Activated T-cell treated with anti-CD3 and anti-CD28 coated beads for 4 hours (primary cell): ENCODE data around the gene CCDC97.
A peak's percentile ranks its signal among the peaks of the same experiment; 100 is the strongest.

Source experiments
- DNase-seq: peaks from one replicate; pipeline ENCODE4 v3.0.0-alpha.2; 2020

Gene CCDC97

DNA sequence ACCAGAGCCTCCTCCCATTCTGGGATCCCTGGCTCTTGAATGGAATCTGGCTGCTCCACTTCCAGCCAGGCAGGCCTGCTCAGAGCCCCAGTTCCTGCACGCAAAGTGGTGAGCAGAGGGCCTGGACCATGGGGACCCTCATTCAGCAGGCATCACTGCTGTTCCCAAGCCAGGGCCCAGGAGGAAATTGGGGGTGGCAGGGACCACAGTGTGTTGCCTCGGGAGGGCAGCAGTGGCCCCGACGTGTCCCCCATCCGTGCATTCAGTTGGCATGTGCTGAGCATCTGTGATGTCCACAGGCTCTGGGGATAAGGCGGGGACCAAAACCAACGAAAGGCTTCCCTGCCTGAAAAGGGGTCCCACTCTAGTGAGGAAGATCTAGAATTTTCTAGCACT is 11.2 kb downstream of the CCDC97 start:
- no peak for DNase-seq

DNA sequence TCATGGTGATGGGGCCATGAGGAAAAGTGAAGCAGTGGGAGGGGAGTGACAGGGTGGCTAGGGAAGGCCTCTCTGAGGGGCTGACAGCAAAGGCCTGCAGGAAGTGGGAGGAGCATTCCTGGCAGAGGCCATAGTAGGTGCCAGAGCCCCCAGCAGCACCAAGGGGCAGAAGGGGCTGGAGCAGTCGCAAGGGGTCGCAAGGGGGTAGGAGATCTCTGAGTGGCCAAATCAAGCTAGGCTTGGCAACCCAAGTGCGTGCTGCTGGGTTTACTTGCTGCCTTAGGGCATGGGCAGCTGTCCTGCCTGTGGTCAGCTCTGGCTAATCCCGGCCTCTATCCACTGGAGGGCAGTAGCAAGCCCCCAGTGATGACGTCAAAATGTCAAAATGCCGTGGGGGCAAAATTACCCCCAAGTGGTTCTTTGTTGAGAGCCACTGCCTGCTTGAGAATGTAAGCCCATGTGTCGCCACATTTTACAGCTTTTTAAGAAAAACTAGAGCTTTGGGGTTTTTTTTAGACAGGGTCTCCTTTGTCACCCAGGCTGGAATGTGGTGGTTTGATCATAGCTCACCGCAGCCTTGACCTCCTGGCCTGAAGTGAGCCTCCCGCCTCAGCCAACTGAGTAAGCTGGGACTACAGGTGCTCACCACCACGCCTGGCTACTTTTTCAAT is 11.8 kb downstream of the CCDC97 start:
- no peak for DNase-seq

DNA sequence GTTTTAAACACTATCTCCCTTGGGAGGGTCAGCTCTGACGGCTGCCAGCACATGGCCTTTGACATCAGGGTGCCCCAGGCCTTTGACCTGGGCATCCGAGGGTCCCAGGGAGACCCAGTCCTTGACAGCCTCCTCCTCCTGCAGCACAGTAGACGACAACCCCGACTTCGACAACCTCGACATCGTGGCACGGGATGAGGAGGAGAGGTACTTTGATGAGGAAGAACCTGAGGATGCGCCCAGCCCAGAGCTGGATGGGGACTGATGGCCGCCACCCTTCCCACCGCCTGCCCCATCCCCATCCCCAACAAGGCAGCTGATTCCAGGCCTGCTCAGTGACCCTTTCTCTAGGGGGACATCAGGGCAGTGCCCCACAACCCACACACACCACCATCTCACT is 12.5 kb downstream of the CCDC97 start:
- no peak for DNase-seq

- DNase-seq: no peak
Observed at GRCh38 chr19:41323023-41323422, 13.1 kb downstream of the CCDC97 start.

DNA sequence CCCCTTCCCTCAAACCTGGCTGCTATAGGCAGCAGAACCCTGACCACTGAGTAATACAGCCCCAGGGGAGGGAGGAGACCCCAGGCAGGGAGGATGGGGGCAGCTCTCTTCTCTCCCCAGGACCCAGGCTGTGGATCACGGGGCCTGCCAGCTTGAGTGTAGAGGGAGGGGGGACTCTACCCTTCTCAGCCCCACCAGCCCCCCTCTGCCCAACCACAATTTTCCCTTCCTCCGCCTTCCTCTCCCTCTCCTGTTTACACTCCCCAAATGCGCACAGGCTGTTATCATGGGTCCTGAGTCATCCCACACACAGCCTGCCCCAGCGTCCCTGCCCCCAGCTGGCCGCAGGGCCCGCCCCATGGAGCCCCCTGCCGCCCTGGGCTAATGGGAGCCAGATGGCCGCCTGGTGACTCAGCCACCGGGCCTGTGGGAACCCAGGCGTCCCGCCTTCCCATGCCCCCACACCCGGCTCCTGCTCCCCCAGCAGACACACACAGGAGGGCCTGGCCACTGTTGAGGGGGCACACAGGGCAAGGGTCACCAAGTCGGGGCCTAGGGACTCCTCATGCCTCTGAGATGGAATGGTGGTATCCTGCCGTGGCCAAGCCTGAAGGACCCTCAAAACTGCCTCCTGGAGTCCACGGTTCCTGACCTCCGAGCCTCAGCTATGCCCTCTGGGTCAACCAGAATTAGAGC is 13.6 kb downstream of the CCDC97 start:
- DNase-seq: no peak

DNA sequence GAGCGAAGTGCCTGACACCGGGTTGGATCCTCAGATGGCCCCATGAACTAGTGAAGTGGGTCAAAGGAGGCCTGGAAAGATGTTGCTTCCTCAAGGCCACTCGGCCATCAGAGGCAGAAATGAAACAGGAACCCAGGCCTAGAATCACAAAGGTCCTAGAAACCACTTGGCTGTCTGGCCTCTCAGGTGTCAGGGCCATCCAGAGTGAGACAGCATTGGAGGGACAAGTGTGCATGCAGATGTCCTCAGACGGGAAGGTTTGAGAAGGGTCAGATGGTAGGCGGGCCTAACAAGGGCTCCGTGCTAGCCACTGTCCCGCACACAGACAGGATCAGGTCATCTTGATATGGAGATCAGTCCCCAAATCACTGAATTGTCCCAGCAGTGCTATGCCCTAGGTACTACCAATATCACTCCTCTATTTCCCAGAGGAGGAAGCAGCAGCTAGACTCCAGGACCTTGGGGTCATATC is 14.3 kb downstream of the CCDC97 start:
- no peak for DNase-seq

GRCh38 chr19:41324921-41325639 is 15.1 kb downstream of the CCDC97 start:
- DNase-seq: no peak

DNA sequence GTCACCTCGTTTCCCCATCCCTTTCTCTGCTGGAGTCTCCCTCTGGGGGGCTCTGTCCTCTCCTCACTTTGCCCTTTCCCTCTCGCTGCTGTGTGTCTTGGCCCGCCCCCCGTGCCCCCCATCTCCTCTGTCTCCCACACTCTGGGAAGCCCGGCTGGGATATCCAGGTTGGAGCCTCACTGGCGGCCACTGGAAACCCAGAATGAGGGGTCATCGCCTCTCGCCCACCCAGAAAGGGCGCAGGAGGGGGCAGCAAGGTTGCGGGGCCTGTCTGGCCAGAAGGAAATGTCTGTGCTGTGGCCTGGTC is 15.6 kb downstream of the CCDC97 start:
- DNase-seq: no peak

GRCh38 chr19:41325947-41326706 is 16.2 kb downstream of the CCDC97 start:
- DNase-seq: no peak

- no peak for DNase-seq
Observed at GRCh38 chr19:41327076-41327575, 17.2 kb downstream of the CCDC97 start.

DNA sequence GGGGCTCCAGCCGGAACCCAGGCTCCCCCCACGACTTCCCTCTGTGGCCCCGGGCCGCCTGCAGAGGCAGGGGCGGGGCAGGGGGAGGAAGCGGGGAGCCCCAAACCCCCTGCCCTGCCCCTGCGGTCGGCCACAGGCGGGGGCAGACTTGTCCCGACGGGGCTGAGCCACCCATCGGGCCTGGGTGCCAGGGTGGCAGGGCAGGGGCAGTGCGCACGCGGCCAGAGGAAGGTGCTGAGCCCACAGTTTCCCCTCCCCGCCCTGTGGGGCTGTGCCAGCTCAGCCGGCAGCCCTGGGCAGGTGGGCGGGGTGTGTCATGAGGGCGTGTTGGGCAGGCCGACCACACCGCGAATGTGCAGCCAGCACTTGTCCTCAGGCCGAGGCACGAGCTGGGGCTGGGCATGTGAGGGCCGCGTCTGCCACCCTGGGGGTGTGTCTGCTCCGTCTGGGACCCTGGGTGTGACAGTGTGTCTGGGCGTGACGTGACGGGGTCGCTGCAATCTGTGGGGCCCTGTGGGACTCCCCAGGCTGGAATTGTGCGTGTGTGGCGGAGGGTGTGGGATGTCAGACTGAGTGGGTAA is 17.7 kb downstream of the CCDC97 start:
- DNase-seq: peak; percentile 78

- DNase-seq: no peak
Observed at GRCh38 chr19:41328157-41328841, 18.3 kb downstream of the CCDC97 start.

- DNase-seq: no peak
Observed at GRCh38 chr19:41328842-41329225, 18.9 kb downstream of the CCDC97 start.

- DNase-seq: no peak
Observed at GRCh38 chr19:41330481-41330880, 20.5 kb downstream of the CCDC97 start.

- DNase-seq: no peak
Observed at GRCh38 chr19:41330946-41331678, 21.1 kb downstream of the CCDC97 start.

DNA sequence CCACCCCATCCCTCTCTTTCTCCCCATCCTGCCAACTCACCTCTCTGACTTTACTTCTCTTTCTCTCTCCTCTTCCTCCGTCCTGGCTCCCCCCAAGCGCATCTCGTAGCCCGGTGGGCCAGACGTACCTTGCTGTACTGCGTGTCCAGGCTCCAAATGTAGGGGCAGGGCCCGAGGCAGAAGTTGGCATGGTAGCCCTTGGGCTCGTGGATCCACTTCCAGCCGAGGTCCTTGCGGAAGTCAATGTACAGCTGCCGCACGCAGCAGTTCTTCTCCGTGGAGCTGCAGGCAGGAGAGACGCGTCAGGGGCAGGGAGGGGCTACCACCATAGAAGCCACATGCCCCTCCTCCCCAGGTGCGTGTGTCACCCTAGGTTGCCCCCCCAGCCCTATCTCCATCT is 22.0 kb downstream of the CCDC97 start:
- no peak for DNase-seq

DNA sequence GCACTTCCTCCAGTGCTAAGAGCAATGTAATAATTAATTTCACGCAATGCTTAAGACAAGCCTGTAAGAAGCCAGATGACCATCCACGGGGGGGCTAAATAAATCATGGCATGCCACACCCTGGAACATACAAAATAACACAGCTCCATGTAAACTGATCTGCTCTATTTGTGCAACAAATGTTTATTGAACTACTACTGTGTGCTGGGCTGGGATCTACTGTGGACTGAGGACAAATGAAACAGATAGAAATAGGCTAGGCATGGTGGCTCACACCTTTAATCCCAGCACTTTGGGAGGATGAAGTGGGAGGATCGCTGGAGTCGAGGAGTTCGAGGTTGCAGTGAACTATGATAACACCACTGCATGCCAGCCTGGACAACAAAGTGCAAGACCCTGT is 22.5 kb downstream of the CCDC97 start:
- no peak for DNase-seq

DNA sequence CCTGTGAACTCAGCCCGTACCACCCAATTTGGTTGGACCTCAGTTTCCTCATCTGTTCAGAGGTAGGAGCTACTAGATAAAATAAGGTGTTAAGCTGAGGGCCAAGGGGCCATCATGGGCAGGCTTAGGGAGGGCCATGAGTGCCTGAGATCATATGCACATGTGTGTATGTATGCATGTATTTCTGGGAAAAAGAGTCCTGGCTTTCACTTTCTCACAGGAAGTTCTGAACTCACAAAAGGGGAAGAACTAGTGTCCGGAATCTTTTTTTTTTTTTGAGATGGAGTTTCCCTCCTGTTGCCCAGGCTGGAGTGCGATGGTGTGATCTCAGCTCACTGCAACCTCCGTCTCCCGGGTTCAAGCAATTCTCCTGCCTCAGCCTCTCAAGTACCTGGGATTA is 24.8 kb downstream of the CCDC97 start:
- DNase-seq: no peak

GRCh38 chr19:41335467-41335866 is 25.5 kb downstream of the CCDC97 start:
- no peak for DNase-seq

DNA sequence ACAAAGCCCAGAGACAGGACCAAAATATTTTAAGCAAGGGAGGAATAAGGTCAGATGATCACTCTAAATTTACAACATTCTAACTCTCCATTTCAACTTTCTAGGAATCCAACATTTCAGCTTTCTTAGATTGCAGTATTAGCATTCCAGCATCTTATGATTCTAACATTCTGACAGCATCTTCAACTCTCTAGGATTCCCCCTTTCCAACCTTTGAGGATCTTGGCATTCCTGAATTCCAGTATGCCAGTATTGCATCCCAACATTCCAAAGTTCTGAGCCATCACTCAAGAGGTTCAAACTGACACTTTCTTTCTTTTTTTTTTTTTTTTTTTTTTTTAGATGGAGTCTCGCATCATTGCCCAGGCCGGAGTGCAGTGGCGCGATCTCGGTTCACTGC is 30.0 kb downstream of the CCDC97 start:
- DNase-seq: no peak

DNA sequence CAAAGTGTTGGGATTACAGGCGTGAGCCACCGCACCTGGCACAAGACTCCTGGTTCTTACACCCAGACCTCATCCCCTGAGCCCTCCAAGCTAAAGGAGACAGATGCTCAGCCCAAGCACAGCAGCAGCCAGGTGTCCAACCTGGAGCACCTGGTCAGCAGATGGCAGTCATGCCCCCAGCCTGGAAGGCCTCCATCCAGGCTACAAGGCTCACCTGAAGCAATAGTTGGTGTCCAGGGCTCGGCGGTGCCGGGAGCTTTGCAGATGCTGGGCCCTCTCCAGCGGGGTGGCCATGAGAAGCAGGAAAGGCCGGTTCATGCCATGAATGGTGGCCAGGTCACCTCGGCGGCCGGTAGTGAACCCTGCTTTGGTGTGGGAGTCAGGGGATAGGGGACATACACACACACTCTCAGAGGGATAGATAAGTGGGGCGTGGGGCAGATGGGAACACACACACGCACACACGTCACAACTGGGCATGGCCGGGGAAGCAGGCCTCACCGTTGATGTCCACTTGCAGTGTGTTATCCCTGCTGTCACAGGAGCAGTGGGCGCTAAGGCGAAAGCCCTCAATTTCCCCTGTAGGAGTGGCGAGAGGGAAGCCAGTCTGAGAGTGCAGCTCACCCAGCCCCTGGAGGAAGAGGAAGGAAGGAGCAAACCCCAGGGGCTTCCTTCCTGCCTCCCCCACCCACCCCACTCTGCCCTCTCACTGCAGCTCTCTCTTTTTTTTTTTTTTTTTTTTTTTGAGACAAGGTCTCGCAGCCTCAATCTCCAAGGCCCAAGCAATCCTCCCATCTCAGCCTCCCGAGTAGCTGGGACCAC is 31.9 kb downstream of the CCDC97 start:
- no peak for DNase-seq
